Measurements from ENCODE around the gene GNAL. TPM values are rescaled to one million over a fixed set of nuclear protein-coding genes. Genes with fewer than 3 reads are reported as not detected.
"Not testable (repeated sequence)": the region's sequence is repeated elsewhere in the genome, so short reads cannot be mapped to it uniquely, and the experiment has no call there.

Gene GNAL
- 0.76 and 2.7 TPM in 2 replicates for total RNA-seq (2014; rRNA removed; shearing (Covaris generic); ENCODE audit: low replicate concordance)

DNA sequence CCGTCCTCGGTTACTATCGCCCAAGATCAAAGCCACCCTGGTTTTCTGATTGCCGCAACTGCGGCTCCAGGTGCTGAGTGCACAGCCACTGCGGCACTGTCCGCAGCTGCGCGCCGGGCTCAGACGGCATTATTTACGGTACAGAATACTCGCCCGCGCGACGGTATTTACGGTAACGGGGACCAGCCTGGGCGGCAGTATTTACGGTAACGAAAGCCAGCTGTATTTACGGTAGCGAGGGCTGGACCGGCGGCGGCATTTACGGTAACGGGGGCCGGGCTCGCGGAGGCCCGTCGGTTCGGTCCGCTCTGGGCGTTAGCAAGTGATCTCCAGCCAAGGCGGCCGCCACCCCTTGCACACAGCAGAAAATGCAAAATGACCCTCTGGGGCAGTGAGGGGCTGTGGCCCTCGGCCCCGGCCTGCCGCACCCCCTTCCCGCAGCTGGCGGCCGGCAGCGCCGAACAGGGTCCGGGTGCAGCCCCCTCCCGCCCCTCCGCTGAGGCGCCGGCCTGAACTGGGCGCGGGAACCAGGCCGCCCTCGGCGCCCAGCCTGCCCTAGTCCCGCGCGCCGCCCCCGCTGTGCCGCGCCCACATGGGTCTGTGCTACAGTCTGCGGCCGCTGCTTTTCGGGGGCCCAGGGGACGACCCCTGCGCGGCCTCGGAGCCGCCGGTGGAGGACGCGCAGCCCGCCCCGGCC is at the start of gene GNAL:
TSS of gene GNAL (plus strand) at position 293 of the 697 bp plus-strand sequence. CDS start at position 593, 300 bp downstream.
- DNase-seq = peak; percentile 75
- 0 out of 2 replicates have a peak, but pooled peaks cover 3% of the 10 kb centered on the region for H3K9me3 ChIP-seq
- no peaks in the 10 kb centered on the region; the same call in 1 of the 2 replicates for H3K27me3 ChIP-seq

DNA sequence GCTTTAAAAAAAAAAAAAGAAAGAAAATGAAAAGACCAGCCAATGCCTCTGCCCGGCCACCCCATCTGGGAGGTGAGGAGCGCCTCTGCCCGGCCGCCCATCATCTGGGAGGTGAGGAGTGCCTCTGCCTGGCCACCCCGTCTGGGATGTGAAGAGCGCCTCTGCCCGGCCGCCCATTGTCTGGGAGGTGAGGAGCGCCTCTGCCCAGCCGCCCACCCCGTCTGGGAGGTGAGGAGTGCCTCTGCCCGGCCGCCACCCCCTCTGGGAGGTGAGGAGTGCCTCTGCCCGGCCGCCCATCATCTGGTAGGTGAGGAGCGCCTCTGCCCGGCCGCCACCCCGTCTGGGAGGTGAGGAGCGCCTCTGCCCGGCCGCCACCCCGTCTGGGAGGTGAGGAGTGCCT is 41.8 kb upstream of the GNAL start:
- H3K4me3 ChIP-seq, H3K9me3 ChIP-seq, H3K27me3 ChIP-seq, DNase-seq, H3K36me3 ChIP-seq: not testable (repeated sequence)

More for the DNA sequence above, at the start of gene GNAL:
- H3K36me3 ChIP-seq = no peaks in the 10 kb centered on the region
- H3K4me3 ChIP-seq = peak within 1 kb of the TSS; percentile 50

DNA sequence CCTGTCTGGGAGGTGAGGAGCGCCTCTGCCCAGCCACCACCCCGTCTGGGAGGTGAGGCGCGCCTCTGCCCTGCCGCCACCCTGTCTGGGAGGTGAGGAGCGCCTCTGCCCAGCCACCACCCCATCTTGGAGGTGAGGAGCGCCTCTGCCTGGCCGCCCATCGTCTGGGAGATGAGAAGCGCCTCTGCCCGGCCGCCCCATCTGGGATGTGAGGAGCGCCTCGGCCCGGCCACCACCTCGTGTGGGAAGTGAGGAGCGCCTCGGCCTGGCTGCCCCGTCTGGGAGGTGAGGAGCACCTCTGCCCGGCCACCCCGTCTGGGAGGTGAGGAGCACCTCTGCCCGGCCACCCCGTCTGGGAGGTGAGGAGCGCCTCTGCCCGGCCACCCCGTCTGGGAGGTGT is 41.3 kb upstream of the GNAL start:
- H3K27me3 ChIP-seq, DNase-seq, H3K9me3 ChIP-seq: not testable (repeated sequence)

DNA sequence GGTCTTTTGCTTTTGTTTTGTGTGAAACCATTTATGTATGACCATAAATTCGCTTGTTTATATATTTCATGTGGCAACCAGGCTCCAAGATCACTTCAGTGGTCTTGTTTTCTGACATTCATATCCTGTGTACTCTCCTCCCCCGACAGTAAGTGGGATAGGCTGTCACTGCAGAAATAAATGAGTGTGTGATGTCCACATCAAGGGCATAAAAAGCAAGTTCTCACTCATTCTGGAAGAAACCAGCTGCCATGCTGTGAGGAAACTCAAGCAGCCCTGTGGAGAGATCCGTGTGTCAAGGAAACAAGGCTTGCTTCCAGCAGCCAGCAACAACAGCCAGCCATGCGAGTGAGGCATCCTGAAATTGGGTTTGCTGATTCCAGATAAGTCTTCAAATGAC is 39.2 kb upstream of the GNAL start:
- no peaks in the 10 kb centered on the region; the same call in 1 of the 2 replicates for H3K27me3 ChIP-seq
- no peak for DNase-seq
- H3K9me3 ChIP-seq = no peaks in the 10 kb centered on the region; the same call in 1 of the 2 replicates
- no peaks in the 10 kb centered on the region for H3K36me3 ChIP-seq
- no peak overlapping the region for H3K4me3 ChIP-seq

More for the DNA sequence above, 41.3 kb upstream of the GNAL start:
- H3K36me3 ChIP-seq, H3K4me3 ChIP-seq: not testable (repeated sequence)

DNA sequence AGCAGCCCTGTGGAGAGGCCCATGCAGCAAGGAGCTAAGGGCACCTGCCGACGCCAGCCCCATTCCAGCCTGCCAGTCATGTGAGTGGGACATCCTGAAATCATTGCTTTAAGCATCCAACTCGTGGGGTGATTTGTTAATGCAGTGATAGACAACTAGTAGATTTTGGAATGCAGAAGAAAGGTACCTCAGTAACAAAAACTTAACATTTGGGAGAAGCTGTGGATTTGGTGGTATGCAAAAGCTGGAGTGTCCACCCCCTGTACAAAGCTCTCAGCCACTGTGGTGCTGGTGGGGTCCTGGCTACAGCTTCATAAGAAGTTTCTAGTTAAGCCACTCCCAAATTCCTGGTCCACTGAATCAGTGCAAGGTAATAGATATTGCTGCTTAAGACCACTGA is 37.2 kb upstream of the GNAL start:
- H3K4me3 ChIP-seq = no peak overlapping the region
- no peak for DNase-seq
- no peaks in the 10 kb centered on the region for H3K36me3 ChIP-seq
- no peaks in the 10 kb centered on the region; the same call in 1 of the 2 replicates for H3K9me3 ChIP-seq
- no peaks in the 10 kb centered on the region; the same call in 1 of the 2 replicates for H3K27me3 ChIP-seq

DNA sequence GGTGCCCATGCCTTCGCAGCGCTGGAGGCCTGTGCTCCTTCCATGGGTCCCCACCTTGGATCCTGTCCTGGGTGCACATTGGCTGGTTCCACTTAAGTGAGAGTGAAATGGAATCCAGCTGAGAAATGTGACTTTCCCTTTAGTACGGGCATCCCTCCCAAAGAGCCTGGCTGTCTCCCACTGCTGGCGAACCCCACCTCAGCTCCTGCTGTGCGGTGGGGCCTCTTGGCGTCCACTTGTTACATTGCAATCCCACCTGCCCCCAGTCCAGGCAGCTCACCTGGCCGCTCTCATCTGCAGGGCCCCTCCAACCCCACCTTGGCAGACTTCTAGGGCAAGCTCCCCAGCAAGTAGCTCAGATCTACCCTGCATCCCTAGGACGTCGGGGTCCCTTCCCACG is 35.5 kb upstream of the GNAL start:
- Histone ChIP-seq H3K27me3 (no peaks in the 10 kb centered on the region; the same call in 1 of the 2 replicates), H3K36me3 (no peaks in the 10 kb centered on the region), H3K9me3 (no peaks in the 10 kb centered on the region; the same call in 1 of the 2 replicates), H3K4me3 (no peak overlapping the region)
- DNase-seq = no peak

DNA sequence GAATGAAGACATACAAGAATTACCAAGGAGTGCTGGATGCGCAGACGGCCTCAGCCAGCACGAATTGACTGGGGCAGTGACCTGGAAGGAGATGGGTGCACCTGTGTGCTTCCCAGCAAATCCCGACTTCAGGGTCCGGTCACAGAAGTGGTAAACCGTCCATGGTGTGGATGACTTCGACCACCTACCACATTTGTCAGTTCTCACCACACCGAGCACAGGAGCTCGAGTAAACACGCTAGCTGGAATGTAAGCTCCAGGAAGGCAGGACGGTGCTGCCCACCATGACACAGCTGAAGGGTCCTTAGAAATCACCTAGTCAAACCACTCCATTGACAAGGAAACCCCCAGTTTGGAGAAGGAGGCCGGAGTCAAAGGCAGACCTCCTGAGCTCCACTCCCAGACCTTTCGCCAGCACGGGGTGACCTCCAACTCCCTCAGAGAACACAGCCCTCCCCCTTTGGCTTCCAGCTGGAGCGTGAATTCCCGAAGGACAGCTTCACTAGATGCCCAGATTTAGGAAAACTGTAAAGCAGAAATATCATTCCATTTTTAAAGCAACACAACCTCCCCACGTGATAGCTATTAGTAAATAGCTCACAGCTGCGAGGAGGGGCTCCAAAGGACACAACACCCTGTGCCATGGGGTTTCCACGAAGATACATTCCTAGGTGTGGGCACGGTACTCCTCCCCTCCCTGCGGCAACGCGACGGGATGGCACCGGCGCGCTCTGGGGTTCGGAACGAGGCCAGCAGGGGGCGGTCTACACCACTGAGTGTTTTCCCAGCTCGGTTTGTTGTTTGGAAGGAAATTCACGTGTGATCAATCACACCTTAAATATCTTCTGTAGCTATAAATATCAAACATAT is 34.1 kb upstream of the GNAL start:
- Histone ChIP-seq H3K27me3 (no peaks in the 10 kb centered on the region), H3K4me3 (no peak overlapping the region), H3K36me3 (no peaks in the 10 kb centered on the region), H3K9me3 (no peaks in the 10 kb centered on the region; the same call in 1 of the 2 replicates)
- peak; percentile 32 for DNase-seq

DNA sequence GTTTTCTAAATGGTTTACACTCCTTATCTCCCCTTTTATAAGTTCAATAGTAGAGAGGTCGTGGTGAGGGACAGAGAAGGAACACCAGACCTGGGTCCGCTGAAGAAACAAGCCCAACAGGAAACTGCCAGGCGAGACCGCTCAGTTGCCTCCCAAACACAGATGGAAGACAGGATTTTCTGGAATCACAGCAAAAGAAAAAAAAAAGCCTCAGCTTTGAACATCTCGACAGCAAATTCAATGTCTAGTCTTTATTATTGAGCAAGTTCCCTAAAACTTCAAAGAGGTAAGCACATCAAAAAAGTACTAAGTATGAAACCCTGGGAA is 33.5 kb upstream of the GNAL start:
- Histone ChIP-seq H3K9me3 (no peaks in the 10 kb centered on the region), H3K4me3 (no peak overlapping the region), H3K36me3 (no peaks in the 10 kb centered on the region), H3K27me3 (no peaks in the 10 kb centered on the region)
- DNase-seq = no peak

DNA sequence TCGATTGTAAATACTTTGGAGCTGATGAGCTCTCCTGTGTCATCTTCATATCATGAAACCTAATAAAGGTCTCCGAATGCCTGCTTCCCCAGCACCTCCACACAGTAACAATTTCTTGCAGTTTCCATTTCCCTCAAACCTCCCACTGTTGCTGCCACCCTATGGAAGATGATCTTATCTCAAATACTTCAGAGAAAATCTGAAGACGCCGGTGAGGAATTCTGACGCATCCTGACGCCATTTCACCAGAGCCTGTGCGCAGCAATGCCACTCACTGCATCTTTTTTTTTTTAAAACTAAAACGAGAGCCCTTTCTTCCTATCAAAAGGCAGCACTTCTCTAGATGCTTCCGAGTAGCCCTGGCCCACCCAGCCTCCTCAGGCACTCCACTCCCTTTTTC is 31.9 kb upstream of the GNAL start:
- Histone ChIP-seq H3K36me3 (no peaks in the 10 kb centered on the region), H3K27me3 (no peaks in the 10 kb centered on the region), H3K4me3 (no peak overlapping the region), H3K9me3 (no peaks in the 10 kb centered on the region)
- no peak for DNase-seq

DNA sequence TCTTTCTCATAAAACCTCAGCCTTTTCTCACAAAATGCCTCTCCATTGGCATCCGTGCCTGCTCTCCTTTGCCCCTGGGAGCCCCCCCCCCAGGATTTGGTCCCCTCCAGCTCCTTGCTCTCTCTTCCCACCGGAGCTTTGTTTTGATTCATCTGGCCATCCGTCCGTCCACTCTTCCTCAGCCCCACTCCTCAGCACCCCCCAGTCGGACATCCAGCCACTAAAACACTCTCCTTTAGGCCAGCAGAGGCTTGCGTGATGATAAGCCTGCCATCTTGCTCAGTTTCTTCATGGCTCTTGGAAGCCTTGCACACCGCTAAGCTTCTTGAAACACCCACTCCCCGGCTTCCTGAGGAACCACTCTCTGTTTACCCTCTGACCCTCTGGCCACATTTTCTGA is 31.5 kb upstream of the GNAL start:
- DNase-seq = no peak
- Histone ChIP-seq H3K27me3 (no peaks in the 10 kb centered on the region), H3K4me3 (no peak overlapping the region), H3K9me3 (no peaks in the 10 kb centered on the region), H3K36me3 (no peaks in the 10 kb centered on the region)

DNA sequence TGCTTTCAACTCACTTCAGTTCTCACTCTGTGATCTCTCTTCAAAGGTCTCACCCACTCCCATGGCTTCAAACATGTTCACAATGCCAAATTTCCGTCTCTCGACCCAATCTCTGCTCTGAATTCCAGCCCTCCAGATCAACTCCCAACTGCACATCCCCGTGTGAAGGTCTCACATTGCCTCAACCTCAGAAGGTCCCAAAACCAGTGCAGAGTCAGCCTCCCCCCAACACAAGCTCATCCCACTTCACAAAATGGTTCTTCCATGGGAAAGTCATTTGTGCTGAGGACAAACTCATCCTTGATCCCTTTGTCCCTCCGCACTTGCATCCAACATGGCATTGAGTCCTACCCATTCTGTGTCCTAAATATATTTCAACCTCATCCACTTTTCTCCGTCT is 31.0 kb upstream of the GNAL start:
- no peak for DNase-seq
- no peak overlapping the region for H3K4me3 ChIP-seq
- no peaks in the 10 kb centered on the region for H3K36me3 ChIP-seq
- H3K9me3 ChIP-seq = no peaks in the 10 kb centered on the region
- H3K27me3 ChIP-seq = no peaks in the 10 kb centered on the region

DNA sequence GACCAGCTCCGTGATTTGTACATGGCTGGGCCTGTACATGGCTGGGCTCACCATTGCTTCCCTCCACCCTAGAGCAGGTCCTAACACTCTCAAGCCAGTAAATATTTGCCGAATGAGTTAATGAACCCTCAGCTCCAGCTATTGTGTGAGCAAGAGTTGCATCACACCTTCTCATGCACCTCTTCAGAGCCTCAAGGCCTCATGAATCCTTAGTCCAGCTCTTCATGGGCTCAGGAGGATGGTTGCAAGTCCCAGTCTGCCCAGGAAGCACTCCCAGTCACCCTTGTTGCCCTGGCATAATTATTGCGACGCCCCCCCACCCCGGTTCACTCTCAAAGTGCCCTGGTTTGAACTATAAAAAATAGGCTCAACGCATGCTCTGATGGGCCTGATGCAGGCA is 30.1 kb upstream of the GNAL start:
- H3K9me3 ChIP-seq = no peaks in the 10 kb centered on the region
- H3K27me3 ChIP-seq = no peaks in the 10 kb centered on the region
- no peaks in the 10 kb centered on the region for H3K36me3 ChIP-seq
- DNase-seq = no peak
- no peak overlapping the region for H3K4me3 ChIP-seq

DNA sequence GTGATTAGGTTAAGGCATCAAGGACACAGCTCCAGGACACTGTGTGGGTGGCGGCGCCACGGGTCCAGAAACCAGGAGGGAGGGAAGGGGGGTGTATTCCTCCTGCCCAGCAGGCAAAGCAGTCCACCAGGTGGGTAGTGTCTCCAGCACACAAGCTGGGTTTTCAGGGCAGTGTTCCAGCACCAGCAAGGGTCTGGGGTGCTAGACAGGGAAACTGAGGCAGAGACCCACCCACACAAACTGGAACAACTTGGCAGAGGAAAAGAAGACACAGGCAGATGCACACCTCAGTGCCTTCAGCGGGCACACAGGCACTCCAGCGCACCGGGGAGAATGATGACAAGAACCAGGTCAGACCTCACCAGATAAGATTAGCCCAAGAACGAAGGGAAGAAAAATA is 28.4 kb upstream of the GNAL start:
- Histone ChIP-seq H3K27me3 (peaks cover 4% of the 10 kb centered on the region), H3K36me3 (no peaks in the 10 kb centered on the region), H3K9me3 (no peaks in the 10 kb centered on the region), H3K4me3 (no peak overlapping the region)
- DNase-seq = no peak

DNA sequence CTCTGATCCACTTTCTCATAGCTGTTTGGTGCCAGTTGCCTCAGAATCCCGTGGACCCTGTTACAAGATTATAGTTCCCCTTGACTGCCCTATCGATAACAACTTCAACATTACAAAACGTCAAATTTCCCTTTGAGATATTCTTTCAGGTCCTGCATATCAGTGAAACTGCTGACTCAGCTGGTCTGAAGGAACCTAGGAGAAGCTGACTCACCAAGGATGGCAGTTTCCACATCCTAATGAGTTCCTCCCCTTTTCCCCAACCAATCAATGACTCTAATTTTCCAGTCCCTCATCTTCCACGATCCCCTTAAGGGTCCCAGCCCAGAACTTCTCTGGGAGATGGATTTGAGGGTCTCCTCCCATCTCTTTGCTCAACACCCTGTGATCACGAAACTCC is 27.6 kb upstream of the GNAL start:
- Histone ChIP-seq H3K4me3 (no peak overlapping the region), H3K27me3 (peaks cover 4% of the 10 kb centered on the region), H3K36me3 (no peaks in the 10 kb centered on the region), H3K9me3 (no peaks in the 10 kb centered on the region)
- DNase-seq = no peak

DNA sequence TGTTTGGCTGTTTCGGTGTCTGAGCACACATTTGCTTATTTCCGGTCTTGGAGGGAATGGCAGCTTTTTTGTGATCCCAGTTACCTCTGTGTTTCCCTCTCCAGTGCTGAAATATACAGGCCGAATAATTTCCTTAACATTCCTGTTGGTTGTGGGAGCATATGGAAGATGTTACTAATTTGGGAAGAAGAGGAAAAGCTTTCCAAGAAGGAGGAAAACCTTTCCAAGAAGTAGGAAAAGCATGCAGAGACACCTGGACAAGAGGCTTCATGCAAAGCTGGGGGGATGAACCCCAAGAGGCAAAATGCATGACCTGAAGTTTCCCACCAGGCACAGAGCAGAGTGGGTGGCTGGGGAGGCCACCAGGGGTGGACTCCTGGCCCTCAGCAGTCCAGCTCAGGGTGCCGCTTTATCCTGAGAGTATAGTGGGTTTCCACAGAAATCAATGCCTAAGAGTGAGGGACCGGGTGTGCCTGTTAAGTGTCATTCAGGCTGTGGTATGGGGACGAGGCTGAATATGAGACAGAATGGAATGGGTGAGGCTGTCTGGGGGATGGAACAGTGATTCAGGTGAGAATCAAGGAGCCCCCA is 25.5 kb upstream of the GNAL start:
- Histone ChIP-seq H3K27me3 (peaks cover 4% of the 10 kb centered on the region), H3K9me3 (no peaks in the 10 kb centered on the region), H3K36me3 (no peaks in the 10 kb centered on the region), H3K4me3 (no peak overlapping the region)
- DNase-seq = no peak

DNA sequence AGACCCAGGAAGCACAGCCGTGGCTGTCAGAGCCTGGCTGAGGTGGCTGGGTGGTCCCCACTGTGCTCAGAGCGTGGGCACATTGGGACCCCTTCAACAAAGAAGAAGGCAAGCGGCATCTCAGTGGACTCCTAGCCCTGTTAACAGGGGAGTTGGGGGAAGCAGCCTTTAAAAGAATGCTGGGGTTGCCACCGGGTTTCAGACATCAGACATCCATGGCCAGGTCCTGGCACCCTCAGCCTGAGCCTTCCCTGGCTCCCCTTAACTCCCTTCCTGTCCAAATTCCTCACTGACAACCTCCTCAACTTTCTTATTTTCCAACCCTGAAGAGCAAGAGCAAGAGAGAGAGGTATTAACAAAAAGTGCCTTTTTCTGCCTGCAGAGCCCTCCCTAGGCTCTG is 24.8 kb upstream of the GNAL start:
- Histone ChIP-seq H3K27me3 (peaks cover 4% of the 10 kb centered on the region), H3K4me3 (no peak overlapping the region), H3K36me3 (no peaks in the 10 kb centered on the region), H3K9me3 (no peaks in the 10 kb centered on the region)
- DNase-seq = no peak

DNA sequence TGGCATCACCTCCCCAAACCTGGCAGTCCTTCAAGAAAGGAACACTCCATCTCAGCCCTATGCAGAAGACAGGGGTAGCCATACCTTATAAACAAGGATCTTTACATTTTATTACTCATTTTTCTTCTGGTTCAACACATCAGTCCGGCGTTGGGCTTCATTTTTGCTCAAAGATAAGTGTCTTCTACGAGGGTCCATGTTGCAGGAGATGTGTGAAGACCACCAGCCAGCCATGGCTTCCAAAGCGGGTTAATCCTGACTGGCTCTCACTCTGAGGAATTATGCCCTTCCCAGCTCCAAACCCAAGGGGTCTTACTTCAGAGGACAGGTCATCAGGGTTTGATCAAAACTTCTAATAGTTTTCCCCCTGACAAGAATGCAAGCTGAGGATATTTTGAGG is 23.9 kb upstream of the GNAL start:
- no peaks in the 10 kb centered on the region for H3K36me3 ChIP-seq
- no peaks in the 10 kb centered on the region for H3K9me3 ChIP-seq
- H3K4me3 ChIP-seq = no peak overlapping the region
- DNase-seq = no peak
- peaks cover 4% of the 10 kb centered on the region for H3K27me3 ChIP-seq

Data from MG63 (cell line).